IPS-15b (cell line): Measurements from ENCODE around the gene AFAP1L2.

Experiments used
- H3K27me3 ChIP-seq: one replicate; pipeline ENCODE4 v1.6.1; 2013; ENCODE audit warnings: low read length; ENCODE audit not compliant: control insufficient read depth, insufficient read depth
- H3K36me3 ChIP-seq: one replicate; pipeline ENCODE4 v1.6.1; 2013; ENCODE audit warnings: low read length; ENCODE audit not compliant: control insufficient read depth, insufficient read depth
- H3K4me1 ChIP-seq: one replicate; pipeline ENCODE4 v1.6.1; 2013; ENCODE audit warnings: mild to moderate bottlenecking, low read length; ENCODE audit not compliant: control insufficient read depth, insufficient read depth
- H3K4me3 ChIP-seq: one replicate; pipeline ENCODE4 v1.5.1; 2013; ENCODE audit warnings: low read depth, low read length
- H3K9ac ChIP-seq: one replicate; pipeline ENCODE4 v1.6.1; 2013; ENCODE audit warnings: low read depth, mild to moderate bottlenecking, low read length
- H3K9me3 ChIP-seq: one replicate; pipeline ENCODE4 v1.6.1; 2013; ENCODE audit warnings: mild to moderate bottlenecking, low read length; ENCODE audit not compliant: control insufficient read depth, insufficient read depth

AFAP1L2 gene

DNA sequence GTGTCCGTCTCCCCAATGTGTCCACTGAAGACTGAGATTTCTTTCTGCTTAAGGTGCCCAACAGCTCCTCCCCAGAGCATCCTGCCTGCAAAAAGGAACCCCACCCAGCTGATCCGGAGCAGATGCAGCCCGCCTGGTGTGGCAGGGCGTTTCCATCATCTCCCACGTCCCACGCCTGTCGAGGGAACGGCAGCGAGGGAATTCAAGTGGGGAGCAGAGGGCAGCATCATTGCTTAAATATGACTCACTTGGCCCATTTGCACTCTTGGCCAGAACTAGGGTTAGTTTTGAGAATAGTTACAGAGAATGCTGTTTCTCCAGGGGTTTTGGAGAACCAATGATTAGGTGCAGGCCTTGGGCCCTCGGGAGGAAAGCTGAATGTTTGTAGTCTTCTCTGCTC, 144.5 kb downstream of the AFAP1L2 start:
- H3K27me3 ChIP-seq = no peaks in the 10 kb centered on the region
- peaks cover 2% of the 10 kb centered on the region for H3K4me1 ChIP-seq
- H3K36me3 ChIP-seq = no peaks in the 10 kb centered on the region
- H3K9ac ChIP-seq = no peak overlapping the region
- H3K4me3 ChIP-seq = no peak overlapping the region
- no peaks in the 10 kb centered on the region for H3K9me3 ChIP-seq

DNA sequence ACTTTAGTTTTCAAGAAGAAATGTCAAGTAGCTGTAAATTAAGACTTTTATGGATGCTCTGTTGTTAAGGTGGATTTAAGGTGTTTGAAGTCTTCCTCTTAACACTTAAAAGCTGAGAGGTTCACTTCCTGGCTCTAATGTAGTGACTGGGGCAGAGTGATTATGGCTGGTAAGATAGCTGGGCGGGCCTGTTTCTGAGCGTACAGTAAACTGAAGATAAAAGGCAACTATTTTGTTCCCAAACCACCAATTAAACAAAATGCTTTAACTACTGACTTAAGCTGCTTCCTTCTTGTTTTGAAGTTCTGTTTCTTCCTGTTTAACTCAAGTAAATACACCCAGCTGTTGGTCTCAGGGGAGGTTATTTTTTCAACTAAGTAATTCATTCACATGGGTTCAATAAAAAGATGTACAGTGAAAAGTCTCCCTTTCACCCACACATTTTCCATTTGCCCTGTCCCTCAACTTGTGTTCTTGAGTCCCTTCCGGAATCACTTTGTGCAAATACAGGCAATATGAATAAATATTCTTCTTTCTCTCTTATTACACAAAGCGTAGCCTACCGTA, 145.9 kb downstream of the AFAP1L2 start:
- Histone ChIP-seq H3K27me3 (no peaks in the 10 kb centered on the region), H3K4me3 (no peak overlapping the region), H3K9me3 (no peaks in the 10 kb centered on the region), H3K9ac (no peak overlapping the region), H3K4me1 (peaks cover 2% of the 10 kb centered on the region), H3K36me3 (peaks cover 3% of the 10 kb centered on the region)

DNA sequence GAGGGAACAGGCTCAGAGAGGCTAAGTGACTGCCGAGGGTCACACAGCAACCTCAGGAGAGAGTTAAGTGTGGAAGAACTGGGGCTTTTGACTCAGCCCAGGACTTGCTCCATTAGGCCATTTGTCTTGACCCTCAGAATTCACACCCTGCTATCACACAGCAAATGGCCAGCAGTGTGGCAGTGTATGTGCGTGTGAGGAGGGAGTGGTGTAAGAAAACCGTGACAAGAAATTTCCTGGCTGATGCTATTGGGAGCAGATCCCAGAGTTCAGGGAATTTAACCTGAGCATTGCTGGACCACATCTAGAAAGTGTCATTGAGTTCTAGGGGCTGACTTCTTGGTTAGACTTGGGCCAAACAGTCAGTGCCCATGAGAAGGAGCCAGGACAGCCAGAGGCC, 146.8 kb downstream of the AFAP1L2 start:
- peaks cover 2% of the 10 kb centered on the region for H3K4me1 ChIP-seq

DNA sequence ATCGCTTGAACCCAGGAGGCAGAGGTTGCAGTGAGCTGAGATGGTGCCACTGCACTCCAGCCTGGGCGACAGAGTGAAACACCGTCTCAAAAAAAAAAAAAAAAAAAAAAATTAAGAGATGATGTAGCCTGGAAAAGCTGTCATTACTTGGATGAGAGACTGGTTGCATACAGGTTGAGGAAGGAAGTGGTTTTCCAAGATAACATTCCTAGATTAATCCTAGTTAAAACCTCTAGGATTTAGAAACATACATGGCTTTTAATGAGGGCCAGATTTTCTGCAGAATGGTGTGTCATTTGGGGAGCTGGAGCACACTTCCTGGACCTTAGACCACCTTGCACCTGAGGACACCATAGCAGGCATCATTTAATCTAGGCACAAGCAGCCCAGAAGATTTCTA, 147.5 kb downstream of the AFAP1L2 start:
- no peak overlapping the region for H3K9ac ChIP-seq
- H3K27me3 ChIP-seq = no peaks in the 10 kb centered on the region
- H3K4me3 ChIP-seq = no peak overlapping the region
- no peaks in the 10 kb centered on the region for H3K9me3 ChIP-seq
- H3K4me1 ChIP-seq = peaks cover 2% of the 10 kb centered on the region
- peaks cover 3% of the 10 kb centered on the region for H3K36me3 ChIP-seq

More for the DNA sequence above, 146.8 kb downstream of the AFAP1L2 start:
- H3K27me3 ChIP-seq = no peaks in the 10 kb centered on the region
- no peaks in the 10 kb centered on the region for H3K9me3 ChIP-seq
- H3K4me3 ChIP-seq = no peak overlapping the region
- peaks cover 3% of the 10 kb centered on the region for H3K36me3 ChIP-seq
- no peak overlapping the region for H3K9ac ChIP-seq

DNA sequence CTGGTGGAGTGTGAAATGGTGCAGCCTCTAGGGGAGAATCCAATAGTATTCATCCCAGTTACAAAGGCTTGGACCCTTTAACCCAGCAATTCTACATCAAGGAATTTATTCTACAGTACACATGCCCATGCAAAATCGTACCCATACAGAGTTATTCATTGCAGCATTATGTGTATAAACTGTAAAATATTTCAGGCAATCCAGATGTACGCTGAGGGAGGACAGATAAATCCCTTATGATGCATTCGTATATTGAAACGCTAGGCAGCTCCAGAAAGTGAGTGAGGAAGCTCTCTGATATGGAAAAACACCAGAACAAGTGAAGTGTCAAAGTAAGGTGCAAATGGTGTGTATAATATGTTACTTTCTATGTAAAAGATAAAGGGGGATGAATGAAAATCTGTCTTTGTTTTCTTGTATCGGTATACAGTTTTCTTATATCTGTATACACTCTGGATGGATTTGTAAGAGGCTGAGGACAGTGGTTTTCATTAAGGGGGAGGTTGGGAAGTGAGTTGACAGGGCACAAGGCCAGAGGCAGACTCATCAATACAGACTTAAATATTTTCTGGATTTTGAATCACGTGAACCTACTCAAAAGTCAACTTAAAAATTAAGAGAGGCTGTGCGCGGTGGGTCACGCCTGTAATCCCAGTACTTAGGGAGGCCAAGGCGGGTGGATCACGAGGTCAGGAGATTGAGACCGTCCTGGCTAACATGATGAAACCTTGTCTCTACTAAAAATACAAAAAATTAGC, 148.1 kb downstream of the AFAP1L2 start:
- no peaks in the 10 kb centered on the region for H3K27me3 ChIP-seq
- H3K4me3 ChIP-seq = no peak overlapping the region
- H3K36me3 ChIP-seq = peaks cover 3% of the 10 kb centered on the region
- no peaks in the 10 kb centered on the region for H3K9me3 ChIP-seq
- H3K9ac ChIP-seq = no peak overlapping the region
- peaks cover 2% of the 10 kb centered on the region for H3K4me1 ChIP-seq

DNA sequence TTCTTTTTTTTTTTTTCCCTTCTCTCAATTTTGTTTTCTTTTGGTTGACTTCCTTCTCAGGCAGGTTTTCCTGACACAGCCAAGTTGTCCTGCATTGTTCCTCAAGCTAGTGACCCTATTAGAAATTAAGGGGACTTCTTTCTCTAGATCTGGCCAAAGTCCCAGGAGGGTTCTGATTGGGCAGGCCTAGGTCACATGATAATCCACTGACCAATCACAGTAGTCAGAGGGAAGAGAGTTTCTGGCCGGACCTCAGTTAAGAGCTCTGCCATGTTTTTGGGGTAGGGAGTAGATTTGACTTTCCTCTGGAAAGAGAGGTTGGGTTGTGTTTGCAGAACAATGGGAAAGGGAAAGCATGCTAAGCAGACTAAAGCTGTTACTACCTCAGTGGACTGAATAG, 149.1 kb downstream of the AFAP1L2 start:
- H3K36me3 ChIP-seq = peaks cover 3% of the 10 kb centered on the region
- H3K4me3 ChIP-seq = no peak overlapping the region
- no peaks in the 10 kb centered on the region for H3K27me3 ChIP-seq
- H3K4me1 ChIP-seq = peaks cover 2% of the 10 kb centered on the region
- no peak overlapping the region for H3K9ac ChIP-seq
- no peaks in the 10 kb centered on the region for H3K9me3 ChIP-seq

DNA sequence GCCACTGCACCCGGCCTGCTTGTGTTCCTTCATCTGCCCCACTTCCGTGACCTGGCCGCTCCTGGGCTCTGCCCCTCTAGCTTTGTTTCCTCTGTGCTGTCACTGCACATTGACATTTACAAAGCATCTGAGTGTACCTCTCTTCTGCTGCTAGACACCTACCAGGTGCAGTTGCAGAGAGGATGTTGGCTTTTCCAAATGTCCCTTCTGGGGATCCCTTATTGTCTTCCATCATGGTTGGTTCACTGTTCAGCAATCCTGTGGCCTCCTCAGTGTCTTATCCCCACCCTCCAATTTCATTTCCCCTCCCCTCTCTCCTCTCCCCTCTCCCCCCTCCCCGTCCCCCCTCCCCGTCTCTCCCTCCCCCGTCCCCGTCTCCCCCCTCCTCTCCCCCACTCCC, 151.4 kb downstream of the AFAP1L2 start:
- Histone ChIP-seq H3K36me3 (peaks cover 3% of the 10 kb centered on the region), H3K4me1 (peaks cover under 1% of the 10 kb centered on the region), H3K4me3 (no peak overlapping the region), H3K27me3 (no peaks in the 10 kb centered on the region), H3K9me3 (no peaks in the 10 kb centered on the region), H3K9ac (no peak overlapping the region)

DNA sequence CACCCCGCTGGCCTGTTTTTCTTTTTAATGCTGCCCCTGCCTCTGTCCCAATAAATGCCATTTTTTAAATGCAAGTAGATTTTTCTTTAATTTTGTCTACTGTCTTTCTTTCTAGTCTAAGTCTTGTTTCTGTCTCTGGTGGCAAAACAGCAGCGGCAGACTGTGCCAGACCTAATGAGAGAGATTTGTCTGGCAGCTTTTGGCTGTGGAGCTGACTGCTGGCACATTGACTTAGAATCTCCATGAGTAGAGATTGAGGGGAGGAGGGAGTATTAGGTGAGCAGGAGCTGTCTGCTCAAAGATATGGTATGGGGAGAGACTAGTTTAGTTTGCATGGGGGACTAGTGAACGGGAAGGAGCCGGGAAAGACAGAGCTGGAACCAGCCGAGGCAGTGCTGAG, 152.2 kb downstream of the AFAP1L2 start:
- Histone ChIP-seq H3K9me3 (no peaks in the 10 kb centered on the region), H3K36me3 (peaks cover 3% of the 10 kb centered on the region), H3K27me3 (no peaks in the 10 kb centered on the region), H3K4me1 (no peaks in the 10 kb centered on the region), H3K4me3 (no peak overlapping the region), H3K9ac (no peak overlapping the region)

DNA sequence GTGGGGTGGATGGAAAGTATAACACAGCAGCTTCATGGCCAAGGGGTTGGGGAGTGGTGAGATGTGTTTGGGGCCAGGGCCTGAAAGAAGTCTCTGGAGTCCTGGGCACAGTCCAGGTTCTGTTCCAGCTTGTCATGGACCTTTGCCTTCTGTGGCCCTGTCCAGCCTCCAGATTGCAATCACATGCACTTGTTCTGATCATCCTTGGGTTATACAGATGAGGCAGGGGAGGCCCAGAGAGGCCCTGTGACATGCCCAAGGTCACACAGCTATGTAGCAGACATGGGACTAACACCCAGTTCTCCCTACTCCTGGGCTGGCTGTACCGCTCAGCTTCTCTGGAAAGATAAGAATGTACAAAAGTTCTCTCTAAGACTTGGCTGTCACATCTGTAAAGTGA, 153.6 kb downstream of the AFAP1L2 start:
- peaks cover 3% of the 10 kb centered on the region for H3K36me3 ChIP-seq
- H3K9ac ChIP-seq = no peak overlapping the region
- H3K4me1 ChIP-seq = no peaks in the 10 kb centered on the region
- H3K9me3 ChIP-seq = no peaks in the 10 kb centered on the region
- H3K27me3 ChIP-seq = no peaks in the 10 kb centered on the region
- no peak overlapping the region for H3K4me3 ChIP-seq

DNA sequence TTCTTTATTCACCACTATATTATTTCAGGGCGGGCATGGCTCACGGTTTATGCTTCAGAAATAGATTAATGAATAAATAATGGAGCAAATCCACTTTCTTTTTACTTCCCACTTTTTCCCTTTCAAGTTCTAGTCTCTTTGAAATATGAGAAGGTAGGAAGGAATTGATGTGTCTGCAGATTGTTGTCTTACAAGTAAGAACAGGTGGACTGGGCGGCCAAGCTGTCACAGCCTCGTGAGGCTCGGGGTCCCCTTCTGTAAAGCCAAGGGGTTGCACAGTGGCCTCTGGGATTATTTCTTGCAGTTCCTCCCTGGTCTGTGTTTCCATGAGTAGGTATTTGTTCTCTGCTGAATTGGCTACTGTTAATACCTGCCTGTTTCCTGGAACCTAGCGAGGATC, 154.1 kb downstream of the AFAP1L2 start:
- Histone ChIP-seq H3K9ac (no peak overlapping the region), H3K27me3 (no peaks in the 10 kb centered on the region), H3K4me3 (no peak overlapping the region), H3K9me3 (no peaks in the 10 kb centered on the region), H3K36me3 (peaks cover 3% of the 10 kb centered on the region), H3K4me1 (no peaks in the 10 kb centered on the region)

DNA sequence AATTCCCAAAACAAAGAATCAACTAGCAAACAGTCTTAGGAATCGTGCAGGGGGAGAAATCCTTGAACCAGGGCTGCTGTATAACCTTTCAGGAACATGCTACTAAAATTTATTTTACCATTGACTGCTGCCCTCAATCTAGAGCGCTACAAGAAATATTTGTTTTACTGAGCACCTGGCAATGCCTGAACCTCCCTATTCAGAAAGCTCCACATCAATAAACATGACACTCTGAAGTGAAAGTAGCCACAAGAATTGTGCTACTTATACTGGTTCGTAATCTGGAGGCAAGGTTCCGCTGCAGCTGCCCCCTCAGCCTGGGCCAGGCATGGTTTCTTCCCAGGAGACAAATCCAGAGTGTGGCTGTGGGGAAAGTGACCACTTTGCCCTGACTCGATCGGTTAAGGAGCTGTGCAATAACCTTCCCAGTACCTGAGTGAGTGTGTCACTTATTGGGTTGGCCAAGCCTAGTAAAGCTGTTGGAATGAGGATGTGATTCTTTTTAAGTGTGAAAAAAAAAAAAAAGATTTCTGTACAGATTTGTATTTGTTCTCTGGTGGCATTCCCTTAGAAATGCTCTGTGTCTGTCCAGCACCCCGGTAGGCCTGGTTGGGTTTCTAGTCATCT, 157.5 kb downstream of the AFAP1L2 start:
- Histone ChIP-seq H3K4me1 (no peaks in the 10 kb centered on the region), H3K9ac (no peak overlapping the region), H3K4me3 (no peak overlapping the region), H3K9me3 (no peaks in the 10 kb centered on the region), H3K27me3 (peaks cover 10% of the 10 kb centered on the region), H3K36me3 (no peaks in the 10 kb centered on the region)
